IMR-90 (cell line): ENCODE data around the gene TAF3.

Experiments used
- FOS ChIP-seq: fragments of 150-350 bp; IDR thresholded peaks from 2 replicates; pipeline ENCODE4 v1.6.1; 2016; ENCODE audit warnings: low read depth, low read length
- MAFK ChIP-seq: IDR thresholded peaks from 2 replicates; pipeline ENCODE4 v1.6.1; 2012; ENCODE audit warnings: low read depth, low read length, improper control_type of control experiment
- POLR2A ChIP-seq: IDR thresholded peaks from 2 replicates; pipeline ENCODE4 v1.6.1; 2012; ENCODE audit warnings: mild to moderate bottlenecking, low read depth, low read length
- TF ChIP-seq, protein P1 (sequence below): conservative IDR thresholded peaks from 2 replicates; pipeline ENCODE4 v1.5.1; 2012; ENCODE audit warnings: mild to moderate bottlenecking, low read depth, low read length, improper control_type of control experiment

DNA sequence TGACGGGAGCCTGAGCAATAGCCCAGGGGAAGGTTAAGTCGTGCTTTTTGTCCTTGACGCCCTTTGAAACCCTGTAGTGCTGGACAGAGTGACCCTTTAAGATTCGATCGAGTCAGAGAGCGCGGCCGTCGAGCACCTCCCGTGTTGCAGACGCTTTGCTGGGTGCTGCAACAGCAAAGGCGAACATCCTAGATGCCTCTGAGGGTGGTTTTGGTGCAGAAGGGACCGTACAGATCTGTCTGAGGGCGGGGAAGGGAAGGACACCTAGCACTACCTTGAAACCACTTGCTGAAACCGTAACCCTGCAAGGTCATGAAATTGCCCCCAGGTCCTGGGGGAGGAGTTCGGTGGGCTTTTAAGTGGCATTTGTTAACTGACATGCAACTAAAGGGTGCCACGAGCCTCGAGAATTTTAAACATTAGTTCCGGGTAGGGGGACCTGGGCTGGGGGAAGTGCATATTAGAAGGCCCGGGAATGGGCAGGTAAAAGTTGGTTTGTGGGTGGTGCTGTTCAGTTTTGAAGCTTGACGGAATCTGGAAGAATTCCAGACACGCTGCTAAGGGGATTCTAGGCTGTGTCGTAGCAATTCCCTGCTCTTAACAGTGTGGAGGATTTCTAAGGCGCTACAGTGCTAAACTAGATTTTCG, 29.5 kb upstream of the TAF3 start:
- TF ChIP-seq FOS (no peak), POLR2A (no peak; the same call in 1 of the 2 replicates), MAFK (no peak)
- TF ChIP-seq, protein P1, sequence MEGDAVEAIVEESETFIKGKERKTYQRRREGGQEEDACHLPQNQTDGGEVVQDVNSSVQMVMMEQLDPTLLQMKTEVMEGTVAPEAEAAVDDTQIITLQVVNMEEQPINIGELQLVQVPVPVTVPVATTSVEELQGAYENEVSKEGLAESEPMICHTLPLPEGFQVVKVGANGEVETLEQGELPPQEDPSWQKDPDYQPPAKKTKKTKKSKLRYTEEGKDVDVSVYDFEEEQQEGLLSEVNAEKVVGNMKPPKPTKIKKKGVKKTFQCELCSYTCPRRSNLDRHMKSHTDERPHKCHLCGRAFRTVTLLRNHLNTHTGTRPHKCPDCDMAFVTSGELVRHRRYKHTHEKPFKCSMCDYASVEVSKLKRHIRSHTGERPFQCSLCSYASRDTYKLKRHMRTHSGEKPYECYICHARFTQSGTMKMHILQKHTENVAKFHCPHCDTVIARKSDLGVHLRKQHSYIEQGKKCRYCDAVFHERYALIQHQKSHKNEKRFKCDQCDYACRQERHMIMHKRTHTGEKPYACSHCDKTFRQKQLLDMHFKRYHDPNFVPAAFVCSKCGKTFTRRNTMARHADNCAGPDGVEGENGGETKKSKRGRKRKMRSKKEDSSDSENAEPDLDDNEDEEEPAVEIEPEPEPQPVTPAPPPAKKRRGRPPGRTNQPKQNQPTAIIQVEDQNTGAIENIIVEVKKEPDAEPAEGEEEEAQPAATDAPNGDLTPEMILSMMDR, result no peak
